B cell (primary cell): ENCODE results near the gene SMURF2.

Source experiments
- EZH2 ChIP-seq: IDR thresholded peaks from 2 replicates; pipeline ENCODE4 v1.6.1; 2012; ENCODE audit warnings: borderline replicate concordance, low read depth, mild to moderate bottlenecking, moderate library complexity, low read length; ENCODE audit not compliant: insufficient read depth, poor library complexity, severe bottlenecking
- TF ChIP-seq, protein P1 (sequence below): fragments of 200-600 bp; IDR thresholded peaks from one replicate; pipeline ENCODE4 v1.8.0; 2022; ENCODE audit warnings: antibody characterized with exemption, mild to moderate bottlenecking

DNA sequence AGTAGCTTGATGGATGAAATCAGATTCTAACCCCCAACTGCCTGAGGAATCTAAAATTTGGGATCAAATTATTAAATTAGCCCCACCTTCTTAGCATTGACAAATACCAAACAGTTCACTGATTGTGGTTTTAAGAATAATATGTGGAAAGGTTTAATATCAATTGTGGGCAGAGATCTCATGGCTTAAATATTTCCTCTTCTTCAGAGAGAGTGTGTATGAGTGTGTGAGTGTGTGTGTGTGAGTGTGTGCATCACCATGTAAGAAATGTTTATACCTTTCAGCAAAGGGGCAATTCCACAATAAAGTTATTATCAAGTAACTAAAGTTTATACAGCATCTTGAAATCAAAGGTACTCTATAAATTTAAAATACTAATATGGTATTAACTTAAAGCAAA is 3.2 kb downstream of the SMURF2 start:
- TF ChIP-seq, protein P1, sequence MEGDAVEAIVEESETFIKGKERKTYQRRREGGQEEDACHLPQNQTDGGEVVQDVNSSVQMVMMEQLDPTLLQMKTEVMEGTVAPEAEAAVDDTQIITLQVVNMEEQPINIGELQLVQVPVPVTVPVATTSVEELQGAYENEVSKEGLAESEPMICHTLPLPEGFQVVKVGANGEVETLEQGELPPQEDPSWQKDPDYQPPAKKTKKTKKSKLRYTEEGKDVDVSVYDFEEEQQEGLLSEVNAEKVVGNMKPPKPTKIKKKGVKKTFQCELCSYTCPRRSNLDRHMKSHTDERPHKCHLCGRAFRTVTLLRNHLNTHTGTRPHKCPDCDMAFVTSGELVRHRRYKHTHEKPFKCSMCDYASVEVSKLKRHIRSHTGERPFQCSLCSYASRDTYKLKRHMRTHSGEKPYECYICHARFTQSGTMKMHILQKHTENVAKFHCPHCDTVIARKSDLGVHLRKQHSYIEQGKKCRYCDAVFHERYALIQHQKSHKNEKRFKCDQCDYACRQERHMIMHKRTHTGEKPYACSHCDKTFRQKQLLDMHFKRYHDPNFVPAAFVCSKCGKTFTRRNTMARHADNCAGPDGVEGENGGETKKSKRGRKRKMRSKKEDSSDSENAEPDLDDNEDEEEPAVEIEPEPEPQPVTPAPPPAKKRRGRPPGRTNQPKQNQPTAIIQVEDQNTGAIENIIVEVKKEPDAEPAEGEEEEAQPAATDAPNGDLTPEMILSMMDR = no peak
- no peak for TF ChIP-seq EZH2
